RWPE2 (cell line): ENCODE data around the gene DIAPH3.

Experiments
- ATAC-seq: fragments of 200-7000 bp; cut with Tn5 transposase; 3 replicates; pipeline ENCODE4 v1.9.1; 2021; ENCODE audit warnings: low read depth
- DNase-seq: peaks from one replicate; pipeline ENCODE4 v3.0.0-alpha.2; 2020; ENCODE audit warnings: low spot score
- H3K27ac ChIP-seq: fragments of 450-650 bp; 2 replicates; pipeline ENCODE4 v1.5.1; 2017; ENCODE audit warnings: mild to moderate bottlenecking; ENCODE audit not compliant: poor library complexity, severe bottlenecking
- H3K27me3 ChIP-seq: fragments of 250-450 bp; sonication (Bioruptor Pico); 2 replicates; pipeline ENCODE4 v1.5.1; 2021; ENCODE audit warnings: mild to moderate bottlenecking, moderate library complexity; ENCODE audit not compliant: insufficient read depth, poor library complexity, severe bottlenecking
- H3K36me3 ChIP-seq: fragments of 250-450 bp; sonication (Bioruptor Pico); 2 replicates; pipeline ENCODE4 v1.5.1; 2020; ENCODE audit warnings: low read depth, mild to moderate bottlenecking, moderate library complexity
- H3K4me1 ChIP-seq: fragments of 250-450 bp; sonication (Bioruptor Pico); 2 replicates; pipeline ENCODE4 v1.5.1; 2021; ENCODE audit warnings: mild to moderate bottlenecking, moderate library complexity; ENCODE audit not compliant: insufficient read depth, poor library complexity, severe bottlenecking
- H3K4me3 ChIP-seq: fragments of 250-450 bp; sonication (Bioruptor Pico); 2 replicates; pipeline ENCODE4 v1.5.1; 2021; ENCODE audit warnings: mild to moderate bottlenecking, moderate library complexity; ENCODE audit not compliant: severe bottlenecking
- H3K9me3 ChIP-seq: fragments of 250-450 bp; sonication (Bioruptor Pico); 2 replicates; pipeline ENCODE4 v1.5.1; 2021; ENCODE audit warnings: mild to moderate bottlenecking, moderate library complexity; ENCODE audit not compliant: severe bottlenecking
- CTCF ChIP-seq: fragments of 450-650 bp; IDR thresholded peaks from one replicate; pipeline ENCODE4 v1.5.1; 2017; ENCODE audit warnings: mild to moderate bottlenecking, moderate library complexity; ENCODE audit not compliant: poor library complexity, severe bottlenecking

The DIAPH3 gene

GRCh38 chr13:59689057-59689456 is 474.7 kb downstream of the DIAPH3 start:
- Histone ChIP-seq H3K4me3 (no peak overlapping the region), H3K4me1 (no peaks in the 10 kb centered on the region), H3K36me3 (no peaks in the 10 kb centered on the region), H3K27ac (no peak overlapping the region), H3K9me3 (no peaks in the 10 kb centered on the region), H3K27me3 (no peaks in the 10 kb centered on the region)
- ATAC-seq, result no peak
- no peak for TF ChIP-seq CTCF
- no peak for DNase-seq

- no peaks in the 10 kb centered on the region for H3K36me3 ChIP-seq
- H3K4me1 ChIP-seq, result no peaks in the 10 kb centered on the region
- no peaks in the 10 kb centered on the region for H3K27me3 ChIP-seq
- no peak for DNase-seq
- no peak for TF ChIP-seq CTCF
- no peak overlapping the region for H3K27ac ChIP-seq
- H3K4me3 ChIP-seq, result no peak overlapping the region
- ATAC-seq, result no peak
- no peaks in the 10 kb centered on the region for H3K9me3 ChIP-seq
Observed at GRCh38 chr13:59686798-59687394, 476.8 kb downstream of the DIAPH3 start.

- no peaks in the 10 kb centered on the region for H3K27me3 ChIP-seq
- H3K4me1 ChIP-seq, result no peaks in the 10 kb centered on the region
- H3K27ac ChIP-seq, result no peak overlapping the region
- ATAC-seq, result no peak
- no peaks in the 10 kb centered on the region for H3K36me3 ChIP-seq
- no peak for DNase-seq
- no peaks in the 10 kb centered on the region for H3K9me3 ChIP-seq
- no peak overlapping the region for H3K4me3 ChIP-seq
- no peak for TF ChIP-seq CTCF
Observed at GRCh38 chr13:59684105-59684504, 479.6 kb downstream of the DIAPH3 start.

GRCh38 chr13:59681636-59682311 is 482.0 kb downstream of the DIAPH3 start:
- ATAC-seq (no peak), DNase-seq (no peak)
- Histone ChIP-seq H3K27me3 (no peaks in the 10 kb centered on the region), H3K9me3 (no peaks in the 10 kb centered on the region), H3K4me3 (no peak overlapping the region), H3K27ac (no peak overlapping the region), H3K36me3 (no peaks in the 10 kb centered on the region), H3K4me1 (no peaks in the 10 kb centered on the region)
- no peak for TF ChIP-seq CTCF

GRCh38 chr13:59680429-59681024 is 483.2 kb downstream of the DIAPH3 start:
- TF ChIP-seq CTCF, result peak; percentile 79
- ATAC-seq (no peak), DNase-seq (no peak)
- Histone ChIP-seq H3K9me3 (no peaks in the 10 kb centered on the region), H3K27me3 (no peaks in the 10 kb centered on the region), H3K27ac (no peak overlapping the region), H3K36me3 (no peaks in the 10 kb centered on the region), H3K4me1 (no peaks in the 10 kb centered on the region), H3K4me3 (no peak overlapping the region)
